ENCODE data around the gene IGFBP2.
A peak's percentile ranks its signal among the peaks of the same experiment; 100 is the strongest.

The IGFBP2 gene

DNA sequence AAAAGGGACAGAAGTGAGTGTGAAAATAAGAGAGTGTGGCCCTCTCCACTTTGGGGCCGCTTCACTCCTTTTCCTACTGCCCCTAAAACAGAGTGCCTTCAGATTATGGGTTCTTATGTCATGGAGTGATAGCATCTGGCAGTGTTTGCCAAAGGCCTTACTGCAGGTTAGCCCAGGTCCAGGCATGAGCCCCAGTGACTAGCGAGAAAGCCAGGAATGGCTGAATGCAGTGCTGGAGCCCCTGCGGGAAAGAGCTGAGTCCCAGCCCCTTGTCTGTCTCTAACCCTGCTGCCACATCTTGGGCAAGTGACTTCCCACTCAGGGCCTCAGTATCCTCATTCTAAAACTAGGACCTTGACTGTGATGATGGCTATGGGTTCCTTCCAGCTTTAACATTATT is 56.2 kb downstream of the IGFBP2 start:
- DNase-seq = no peak

DNA sequence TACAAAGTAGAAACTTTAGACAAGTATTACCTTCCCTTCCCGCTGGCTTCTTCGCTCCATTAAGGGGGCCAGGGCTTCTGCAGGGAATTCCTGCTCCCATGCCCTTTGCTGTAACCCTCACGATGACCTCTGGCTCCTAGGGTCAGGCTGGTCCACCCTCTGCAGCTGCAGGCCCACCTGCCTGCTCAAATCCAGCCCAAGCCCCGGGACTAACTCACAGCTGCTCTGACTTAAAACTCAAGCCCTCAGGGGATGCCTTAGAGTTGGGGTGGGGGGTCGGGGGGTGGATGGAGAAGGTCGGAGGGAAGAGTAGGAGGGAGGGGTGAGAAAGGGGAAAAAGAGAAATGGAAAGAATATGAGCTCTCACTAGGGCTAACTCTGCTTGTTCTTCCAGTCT is 57.2 kb downstream of the IGFBP2 start:
- no peak for DNase-seq

DNA sequence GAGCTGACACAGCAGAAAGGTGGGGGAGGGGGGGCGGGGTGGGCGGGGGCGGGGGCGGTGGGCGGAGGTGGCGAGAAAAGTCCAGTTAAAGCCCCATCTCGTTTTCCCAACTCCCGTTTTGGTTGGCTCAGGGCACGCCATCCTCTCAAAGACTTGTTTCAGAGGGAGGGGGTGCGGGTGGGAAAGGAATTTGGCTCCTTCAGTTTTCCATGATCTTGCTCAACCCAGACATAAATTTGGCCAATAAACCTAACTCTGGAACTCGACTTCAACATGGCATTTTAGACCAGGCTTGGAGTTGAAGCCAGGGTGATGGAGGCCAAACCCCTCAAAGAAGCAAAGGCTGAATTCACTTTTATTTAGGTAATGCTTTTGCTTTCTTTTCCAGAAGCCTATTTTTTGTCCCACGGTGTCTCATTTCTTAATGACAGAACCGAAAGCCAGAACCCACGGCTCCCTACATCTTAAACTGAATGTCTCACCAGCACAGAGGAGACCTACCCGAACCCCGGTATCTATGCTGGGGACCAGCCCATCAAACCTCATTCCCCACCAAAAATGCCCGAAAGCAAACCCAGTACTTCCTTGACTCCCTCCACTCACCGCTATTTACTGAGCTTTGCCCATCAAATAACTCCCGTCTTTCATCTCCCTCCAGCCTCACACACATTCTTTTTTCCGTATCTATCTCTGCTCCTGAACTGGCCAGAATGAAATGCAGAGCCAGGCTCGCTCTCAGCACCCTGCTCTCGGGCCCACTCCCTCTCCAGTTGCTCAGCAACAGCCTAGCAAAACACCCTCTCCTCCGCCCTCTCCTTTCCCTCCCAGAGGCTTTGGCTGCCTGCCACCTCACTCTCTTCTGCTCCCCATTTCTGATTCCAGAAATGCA is 57.9 kb downstream of the IGFBP2 start:
- DNase-seq = no peak

DNA sequence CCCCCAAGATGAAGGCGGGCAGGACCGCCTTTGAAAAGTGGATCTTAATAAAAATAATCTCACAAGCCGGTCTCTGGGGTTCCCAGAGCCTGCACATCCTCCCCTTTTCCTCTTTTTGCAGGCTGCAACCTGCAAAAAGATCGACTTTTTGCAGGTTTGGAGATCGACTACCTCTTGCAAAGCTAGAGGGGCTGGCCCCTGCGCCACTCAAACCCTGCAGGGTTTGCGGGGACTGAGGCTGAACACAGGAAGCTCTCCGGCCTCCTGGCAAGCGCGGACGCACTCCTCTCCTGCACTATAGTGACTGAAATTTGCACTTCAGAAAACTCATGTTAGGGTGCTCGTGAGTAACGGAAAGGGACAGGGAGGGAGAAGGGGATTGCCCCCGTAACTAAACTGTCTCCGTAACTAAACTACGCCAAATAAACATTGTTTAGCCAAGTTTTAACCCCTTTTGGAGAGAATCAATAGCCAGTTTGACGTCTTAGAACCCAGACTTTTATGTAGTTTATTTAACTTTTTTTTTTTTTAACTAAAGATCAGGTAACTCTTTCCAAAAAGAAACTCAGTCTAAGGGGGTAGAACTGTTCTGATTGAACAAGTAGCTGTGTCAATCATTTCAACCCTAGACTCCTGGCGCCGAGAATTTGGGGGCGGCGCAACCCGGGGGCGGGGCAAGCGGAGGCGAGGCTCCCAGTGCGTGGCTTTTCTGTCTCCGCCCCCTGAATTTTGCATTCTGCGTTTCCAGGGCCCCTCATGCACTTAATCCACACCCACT is 59.6 kb downstream of the IGFBP2 start:
- peak in 3 of 4 experiments; percentile 5 to 60 (median 30) for DNase-seq

DNA sequence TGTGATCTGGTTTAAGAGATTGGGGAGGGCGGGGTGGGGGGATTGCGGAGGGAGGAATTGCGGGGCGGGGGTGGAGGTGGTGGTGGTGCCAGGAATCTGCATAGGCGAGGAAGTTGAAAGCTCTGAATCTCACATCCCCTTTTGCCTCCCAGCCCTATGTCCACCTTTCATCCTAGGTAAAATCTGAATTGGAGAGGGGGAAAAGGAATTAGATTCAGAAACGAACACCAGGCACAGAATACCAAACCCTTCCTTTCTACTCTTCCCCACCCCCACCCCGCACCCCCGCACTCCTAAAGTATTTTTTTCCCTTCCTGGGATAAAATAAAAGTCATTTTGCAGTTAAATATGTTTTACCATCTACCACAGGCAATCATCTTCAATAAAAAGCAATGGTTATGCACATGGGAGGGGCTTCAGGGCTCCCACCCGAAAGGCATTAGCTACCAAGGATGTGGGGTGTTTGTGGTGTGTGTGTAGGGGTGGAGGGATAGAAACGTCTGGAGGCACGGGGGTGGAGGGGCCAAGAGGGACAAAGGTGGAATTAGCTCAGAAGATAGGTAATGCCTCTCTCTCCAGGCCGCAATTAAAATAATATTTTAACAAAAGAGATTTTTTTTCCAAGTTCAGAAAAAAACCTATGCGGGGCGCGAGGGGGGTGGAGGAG is 60.3 kb downstream of the IGFBP2 start:
- DNase-seq = no peak

DNA sequence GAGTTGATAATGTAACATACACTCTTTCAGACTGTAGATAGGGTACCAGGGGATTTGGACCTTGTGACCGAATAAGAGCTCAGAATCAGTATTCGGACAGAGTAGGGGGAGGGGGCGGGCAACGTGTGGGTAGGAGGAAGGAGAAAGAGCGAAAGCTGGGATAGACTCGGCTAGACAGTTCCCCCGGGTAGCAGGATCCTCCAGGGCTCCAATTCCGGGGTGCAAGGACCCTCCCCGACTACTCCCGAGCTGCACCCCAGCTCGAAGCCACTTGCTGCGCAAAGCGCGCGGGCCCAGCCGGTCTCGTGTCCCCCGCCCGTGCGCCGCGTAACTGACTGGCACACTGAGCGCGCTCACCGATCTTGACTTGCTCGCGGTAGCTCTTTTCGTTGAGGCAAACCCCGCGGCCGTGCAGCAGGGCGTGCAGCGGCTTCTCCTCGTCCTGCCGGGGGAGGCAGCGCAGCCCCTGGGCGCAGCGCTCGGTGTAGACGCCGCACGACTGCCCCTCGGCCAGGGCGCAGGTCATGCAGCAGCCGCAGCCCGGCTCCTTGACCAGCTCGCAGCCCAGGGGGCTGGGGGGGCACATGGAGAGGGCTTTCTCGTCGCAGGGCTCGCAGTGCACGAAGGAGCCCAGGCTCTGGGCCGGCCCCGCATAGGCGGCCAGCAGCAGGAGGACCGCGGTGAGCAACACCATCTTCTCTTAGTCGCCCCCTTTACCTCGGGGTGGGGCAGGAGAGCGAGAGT is 61.0 kb downstream of the IGFBP2 start:
- peak in 2 of 4 experiments; percentile 12 to 33 for DNase-seq

DNA sequence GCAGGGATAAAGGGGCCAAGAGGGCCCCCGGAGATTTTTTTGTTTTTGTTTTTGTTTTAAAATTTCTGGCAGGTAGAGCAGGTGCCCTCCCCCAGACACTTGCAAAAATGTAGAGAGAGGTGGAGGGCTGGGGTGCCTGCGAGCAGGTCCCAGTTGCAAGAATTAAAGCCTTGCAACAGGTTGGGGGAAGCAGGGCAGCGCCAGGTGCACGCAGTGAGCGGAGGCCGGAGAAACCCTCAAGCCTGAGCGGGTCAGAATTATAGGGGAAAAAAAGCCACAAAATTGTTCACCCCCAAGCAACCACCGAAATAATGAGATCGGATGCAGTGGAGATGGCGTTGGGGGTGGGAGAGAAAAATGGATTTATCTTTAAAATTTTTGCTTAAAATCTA is 61.6 kb downstream of the IGFBP2 start:
- no peak for DNase-seq

DNA sequence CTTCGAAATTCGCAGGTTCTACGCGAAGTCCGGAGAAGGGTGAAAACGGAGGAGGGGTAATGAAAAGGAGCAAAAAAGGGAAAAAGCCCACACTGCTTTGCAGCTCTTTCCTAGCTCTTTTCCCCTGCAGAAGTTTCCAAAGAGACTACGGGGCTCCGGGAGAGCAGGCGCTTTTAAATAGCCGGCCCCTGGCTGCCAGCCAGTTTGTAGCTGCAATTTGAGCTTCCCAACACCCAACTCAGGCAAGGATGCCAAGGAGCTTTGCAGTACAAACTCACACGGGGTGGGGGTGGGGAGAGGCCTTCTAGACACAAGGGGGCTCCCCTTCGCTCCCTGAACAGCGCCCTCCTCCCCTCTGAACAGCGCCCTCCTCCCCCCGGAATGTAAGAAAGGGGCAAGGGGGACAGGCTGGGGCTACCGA is 62.2 kb downstream of the IGFBP2 start, which contains the start of gene IGFBP5:
Gene IGFBP5, minus strand, starts transcription at position 149 of the 421 bp plus-strand sequence. CDS start 774 bp downstream, outside the sequence.
- DNase-seq = no peak

DNA sequence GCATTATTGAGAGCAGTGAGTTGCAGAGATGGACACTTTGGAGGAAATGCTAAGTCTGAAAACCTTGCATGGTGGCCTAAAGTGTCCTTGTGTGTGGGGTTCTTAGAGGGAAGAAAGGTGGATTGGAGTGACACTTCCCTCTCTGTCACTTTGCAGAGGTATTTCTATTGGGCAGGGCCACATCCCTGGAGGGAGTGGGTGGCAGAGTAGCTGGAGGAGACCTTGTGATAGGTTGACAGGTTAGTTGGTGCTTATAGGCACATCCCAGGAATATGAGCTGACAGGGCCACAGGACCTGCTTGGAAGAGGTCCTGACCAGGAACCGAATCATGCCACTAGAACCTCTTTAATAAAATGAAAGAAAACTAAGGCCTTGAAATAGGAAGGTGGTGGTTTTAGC is 63.1 kb downstream of the IGFBP2 start:
- no peak for DNase-seq

DNA sequence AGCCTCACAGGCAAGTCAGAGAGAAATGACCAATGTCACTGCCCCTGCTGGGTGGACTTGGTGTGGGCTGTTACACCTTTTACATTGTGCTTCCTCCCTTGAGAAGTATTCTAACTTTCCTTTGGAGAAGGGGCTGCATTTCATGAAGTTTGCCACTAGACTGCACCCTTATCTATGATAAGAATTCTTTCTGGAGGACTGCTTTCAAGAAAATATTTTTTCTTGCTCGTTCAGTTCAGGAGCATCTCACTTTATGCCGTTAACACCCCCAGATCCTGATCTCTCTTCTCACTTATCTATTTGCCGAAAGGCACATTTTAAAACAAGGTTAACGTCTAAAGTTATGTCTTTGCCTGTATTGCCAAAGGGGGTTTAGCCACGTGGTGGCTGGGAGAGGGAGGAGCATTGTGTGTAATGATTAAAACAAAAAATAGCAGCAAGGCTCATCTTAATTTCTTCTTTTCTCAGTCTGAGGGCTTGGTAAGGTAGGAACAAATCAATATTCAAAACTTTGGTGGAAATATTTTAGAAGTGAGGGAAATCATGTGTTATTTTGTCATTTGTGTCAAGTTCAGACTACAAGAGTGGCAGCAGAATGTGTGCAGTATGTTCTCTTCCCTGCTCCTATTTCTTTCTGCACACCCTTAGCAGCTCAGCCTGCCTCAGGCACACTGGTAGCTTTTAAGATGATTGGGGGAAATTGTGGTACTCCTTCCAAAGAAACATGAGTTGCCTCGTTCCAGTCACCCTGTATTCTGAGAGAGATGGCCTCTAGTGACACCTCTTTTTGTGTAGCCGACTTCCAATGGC is 63.7 kb downstream of the IGFBP2 start:
- DNase-seq = no peak

DNA sequence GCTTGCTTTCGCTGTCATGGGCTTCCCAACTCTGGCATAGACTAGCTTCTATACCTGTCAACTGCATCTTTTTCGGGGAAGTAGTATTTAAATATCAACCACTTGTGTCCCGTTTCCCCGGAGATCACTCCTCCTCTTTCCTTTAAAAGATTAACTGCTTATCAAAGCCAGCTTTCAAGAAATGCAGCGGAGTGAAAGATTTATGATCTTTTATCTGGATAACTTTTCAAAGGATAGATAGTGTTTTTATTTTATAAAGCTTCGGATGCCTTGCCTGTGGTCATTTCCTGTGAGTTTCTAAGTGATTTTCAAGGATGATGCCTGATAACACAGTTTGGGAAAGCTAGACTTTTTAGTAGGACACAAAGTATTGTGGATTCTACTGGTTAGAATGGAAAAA is 65.1 kb downstream of the IGFBP2 start:
- no peak for DNase-seq

DNA sequence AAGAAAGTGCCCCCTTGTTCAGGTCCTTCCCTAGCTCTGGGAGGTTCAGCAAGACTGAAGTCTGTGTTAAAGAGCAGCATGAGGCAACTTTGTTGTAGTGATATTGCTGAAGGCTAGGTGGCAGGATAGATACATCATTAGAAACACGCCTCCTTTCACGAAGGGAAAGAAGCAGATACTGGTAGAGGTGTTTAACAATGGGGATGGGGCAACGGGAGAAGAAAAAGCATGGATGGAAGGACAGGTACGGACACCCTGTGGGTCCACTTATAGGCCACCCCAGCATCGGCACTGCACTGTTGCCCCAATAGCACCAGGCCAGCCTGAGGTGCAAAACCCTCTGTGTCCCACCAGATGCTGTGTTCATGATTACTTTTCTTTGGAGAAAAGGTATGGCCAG is 65.7 kb downstream of the IGFBP2 start:
- no peak for DNase-seq

DNA sequence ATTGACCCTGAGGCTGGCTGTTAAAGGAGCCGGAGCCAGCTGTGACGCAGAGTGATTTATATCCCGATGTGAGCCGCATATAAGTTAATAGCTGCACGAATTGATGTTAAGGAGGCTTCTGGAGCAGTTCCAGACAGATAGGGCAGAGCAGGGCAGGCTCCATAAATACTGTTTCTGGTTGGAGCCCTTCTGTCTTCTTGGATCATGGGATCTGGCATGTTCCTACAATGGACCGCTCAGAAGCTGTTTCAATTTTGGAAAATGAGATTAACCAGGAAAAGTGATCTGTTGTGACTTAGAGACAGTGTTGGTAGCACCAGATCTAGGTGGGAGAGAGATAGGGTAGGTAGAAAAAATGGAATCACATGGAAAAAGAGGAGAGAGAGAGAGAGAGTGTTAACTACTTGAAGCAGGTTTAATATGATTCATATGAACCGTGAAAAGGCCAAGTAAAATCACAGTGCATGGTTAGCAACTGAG is 66.9 kb downstream of the IGFBP2 start:
- no peak for DNase-seq

DNA sequence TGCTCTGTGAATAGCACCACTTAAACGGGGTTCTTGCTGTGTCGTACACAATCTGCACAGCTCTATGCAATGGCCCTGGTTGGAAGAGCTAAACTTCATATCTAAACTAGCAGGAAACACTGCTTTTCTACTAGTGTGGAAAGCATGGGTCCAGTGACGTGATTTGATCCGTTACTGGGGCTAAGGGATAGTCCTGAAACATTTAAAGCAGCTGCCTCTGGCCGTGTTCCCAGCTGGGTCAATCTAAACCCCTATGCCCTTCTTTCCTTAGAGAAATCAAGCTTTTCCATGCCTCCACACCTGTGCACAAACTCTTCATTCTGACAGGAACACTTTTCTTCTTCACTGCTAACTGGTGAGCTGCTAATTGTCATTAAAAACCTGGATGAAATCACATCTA is 67.6 kb downstream of the IGFBP2 start:
- no peak for DNase-seq

DNA sequence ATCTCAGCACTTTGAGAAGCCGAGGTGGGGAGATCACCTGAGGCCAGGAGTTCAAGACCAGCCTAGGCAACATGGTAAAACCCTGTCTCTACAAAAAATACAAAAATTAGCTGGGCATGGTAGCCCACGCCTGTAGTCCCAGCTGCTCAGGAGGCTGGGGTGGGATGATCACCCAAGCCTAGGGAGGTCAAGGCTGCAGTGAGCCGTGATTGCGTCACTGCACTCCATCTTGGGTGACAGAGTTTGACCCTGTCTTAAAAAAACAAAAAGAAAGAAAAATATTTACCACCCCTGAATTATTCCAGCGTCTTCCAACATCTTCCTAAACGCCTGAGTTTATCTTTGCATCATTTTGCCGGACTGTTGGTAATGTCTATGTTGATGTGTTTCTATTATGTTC is 68.3 kb downstream of the IGFBP2 start:
- no peak for DNase-seq

DNA sequence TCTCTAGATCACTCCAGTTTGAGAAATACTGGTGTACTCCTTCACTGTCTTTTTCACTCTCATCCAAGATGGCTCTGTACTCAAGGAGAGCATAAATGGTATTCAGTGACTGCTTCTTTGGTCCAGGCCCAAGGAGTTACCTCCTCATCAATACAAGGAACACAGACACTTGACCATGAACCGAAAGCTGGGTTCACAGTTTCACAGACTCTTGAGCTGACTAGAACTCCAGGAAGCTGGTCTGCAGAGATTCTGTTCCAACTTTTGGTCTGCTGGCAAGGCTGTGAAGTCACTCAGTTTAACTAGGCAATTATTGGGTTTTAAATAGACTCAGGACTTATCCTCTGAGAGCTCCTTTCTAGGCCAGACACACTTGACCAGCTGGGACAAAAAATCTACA is 69.5 kb downstream of the IGFBP2 start:
- no peak for DNase-seq

DNA sequence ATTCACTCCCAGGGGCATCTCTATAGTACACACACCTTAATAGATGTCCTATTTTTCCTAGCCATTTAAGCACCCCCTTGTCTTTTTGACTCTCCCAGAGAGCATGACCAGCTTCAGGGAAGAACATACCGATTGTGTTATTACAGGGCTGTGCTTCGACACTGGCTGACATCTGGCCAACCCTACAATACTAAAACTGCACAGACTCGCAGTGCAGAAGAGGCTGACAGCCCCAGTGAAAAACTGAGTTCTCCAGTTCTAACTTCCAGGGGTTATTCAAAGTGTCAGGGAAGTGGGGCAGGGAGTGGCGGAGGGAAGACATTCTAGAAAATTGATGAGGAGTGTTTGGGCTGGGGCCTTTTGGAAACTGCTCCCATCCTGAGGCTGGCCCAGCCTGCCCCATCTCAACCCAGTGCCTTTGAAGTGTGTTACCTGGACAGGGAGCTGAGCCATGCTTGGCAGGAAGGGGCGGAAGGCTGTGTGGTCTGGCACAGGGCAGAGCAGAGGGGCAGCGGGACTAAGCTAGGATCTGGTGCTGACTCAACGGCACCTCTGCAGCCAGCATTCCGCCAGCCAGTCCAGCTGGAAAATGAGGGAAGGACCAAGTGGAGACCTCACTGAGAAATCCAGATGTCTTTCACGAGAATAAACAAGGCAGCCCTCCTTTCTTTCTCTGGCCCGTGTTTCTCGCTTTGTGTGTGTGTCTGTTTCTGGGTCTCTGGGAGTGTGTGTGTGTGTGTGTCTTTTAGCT is 77.5 kb downstream of the IGFBP2 start:
- DNase-seq = no peak

DNA sequence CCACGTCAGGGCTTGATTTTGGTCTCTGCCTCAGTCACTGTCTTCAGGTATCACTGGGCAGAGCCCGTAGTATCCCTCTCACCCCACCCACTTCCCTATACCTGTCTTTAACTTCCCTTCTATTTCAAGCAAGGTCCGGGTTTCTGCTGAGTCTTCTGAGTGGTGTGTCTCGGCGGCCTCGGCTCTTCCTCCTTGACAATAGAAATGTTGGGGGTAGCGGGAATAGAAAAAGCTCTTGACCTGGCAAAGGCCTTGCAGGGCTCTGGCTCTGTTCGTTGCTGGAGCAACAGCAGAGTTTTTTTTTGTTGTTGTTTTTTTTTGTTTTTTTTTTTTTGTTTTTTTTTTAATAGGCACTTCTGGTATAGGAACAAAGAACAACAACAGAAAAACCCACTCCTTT is 78.1 kb downstream of the IGFBP2 start:
- DNase-seq = no peak

DNA sequence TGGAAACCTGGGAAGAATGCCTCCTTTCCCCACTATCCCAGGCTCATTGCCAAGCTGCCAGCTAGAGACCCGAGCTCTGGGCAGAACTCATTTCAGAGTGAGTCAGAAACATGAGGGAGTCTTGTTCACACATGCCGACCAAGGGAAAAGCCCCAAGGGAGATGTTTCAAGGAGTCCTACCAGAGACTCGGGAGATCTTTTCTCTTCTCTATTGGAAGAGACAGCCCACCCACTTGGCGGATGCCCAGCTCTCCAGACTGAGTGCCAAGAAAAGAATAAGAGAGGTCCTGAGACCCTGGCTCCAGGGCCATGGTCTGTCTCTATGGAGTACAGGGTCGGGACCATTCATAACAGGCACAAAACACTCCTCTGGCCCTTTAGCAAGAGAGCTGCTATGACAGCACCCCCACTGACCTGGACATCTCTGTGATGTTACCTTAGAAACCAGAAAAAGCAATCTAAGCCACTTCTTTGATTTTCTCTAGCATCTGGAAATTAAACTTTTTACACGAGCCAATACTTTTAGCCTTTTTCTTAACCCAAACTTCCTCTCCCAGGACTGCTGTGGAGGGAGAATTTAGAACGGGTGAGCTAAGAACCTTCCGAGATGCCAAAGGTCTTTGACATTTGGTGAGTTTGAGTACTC is 80.6 kb downstream of the IGFBP2 start:
- no peak for DNase-seq
